A673 (cell line): ENCODE data around the gene MB21D2.

Experiments
- EZH2 ChIP-seq: fragments of 200-600 bp; sonication (generic); IDR thresholded peaks from 2 replicates; pipeline ENCODE4 v1.6.1; 2017; ENCODE audit warnings: borderline replicate concordance, low read depth, mild to moderate bottlenecking, mixed read lengths, antibody characterized with exemption, low read length; ENCODE audit not compliant: poor library complexity, severe bottlenecking
- TF ChIP-seq, protein P1 (sequence below): fragments of 300-800, 200-600 bp; sonication (generic); conservative IDR thresholded peaks from 2 replicates; pipeline ENCODE4 v1.5.1; 2017; ENCODE audit warnings: low read depth, mild to moderate bottlenecking, antibody characterized with exemption, low read length, moderate library complexity, mixed read lengths

DNA sequence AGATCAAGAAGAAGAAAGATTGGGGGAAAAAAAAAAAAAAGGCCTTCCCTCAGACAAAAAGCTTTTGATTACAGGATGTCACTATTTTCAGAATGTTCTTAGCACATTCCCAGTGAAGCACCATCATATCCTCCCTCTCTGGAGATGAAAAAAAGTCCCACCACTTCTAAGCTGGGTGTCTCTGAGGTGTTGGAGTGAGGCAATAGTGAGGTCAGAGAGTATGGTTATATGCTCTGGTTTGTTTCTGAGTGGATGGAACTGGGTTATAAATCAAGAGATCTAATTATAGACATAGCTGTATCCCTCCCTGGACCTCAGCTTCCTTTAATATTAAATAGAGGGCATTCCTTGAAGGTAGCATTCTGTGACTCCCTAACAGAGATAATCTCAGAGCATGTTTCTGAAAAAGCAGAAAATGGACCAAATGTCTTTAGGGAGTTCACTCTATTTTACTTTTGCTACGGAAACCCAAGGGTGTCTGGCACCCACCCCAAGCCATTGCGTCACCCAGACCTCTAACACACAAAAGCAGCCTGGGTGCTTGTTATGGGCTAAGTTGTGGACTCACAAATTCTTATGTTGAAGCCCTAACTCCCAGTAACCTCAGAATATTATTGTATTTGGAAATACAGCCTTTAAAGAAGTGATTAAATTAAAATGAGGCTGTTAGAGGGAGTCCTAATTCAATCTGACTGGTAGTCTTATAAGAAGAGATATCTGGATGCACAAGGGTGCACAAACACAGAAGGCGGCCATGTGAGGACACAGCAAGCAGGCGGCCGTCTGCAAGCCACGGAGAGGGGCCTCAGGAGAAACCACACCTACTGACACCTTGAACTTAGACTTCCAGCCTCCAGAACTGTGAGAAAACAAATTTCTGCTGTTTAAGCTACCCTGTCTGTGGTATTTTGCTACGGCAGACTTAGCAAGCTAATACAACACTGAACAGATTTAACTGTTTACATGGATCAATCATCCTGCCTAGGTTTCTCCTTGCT lies 81.5 kb downstream of the MB21D2 start:
- TF ChIP-seq, protein P1, sequence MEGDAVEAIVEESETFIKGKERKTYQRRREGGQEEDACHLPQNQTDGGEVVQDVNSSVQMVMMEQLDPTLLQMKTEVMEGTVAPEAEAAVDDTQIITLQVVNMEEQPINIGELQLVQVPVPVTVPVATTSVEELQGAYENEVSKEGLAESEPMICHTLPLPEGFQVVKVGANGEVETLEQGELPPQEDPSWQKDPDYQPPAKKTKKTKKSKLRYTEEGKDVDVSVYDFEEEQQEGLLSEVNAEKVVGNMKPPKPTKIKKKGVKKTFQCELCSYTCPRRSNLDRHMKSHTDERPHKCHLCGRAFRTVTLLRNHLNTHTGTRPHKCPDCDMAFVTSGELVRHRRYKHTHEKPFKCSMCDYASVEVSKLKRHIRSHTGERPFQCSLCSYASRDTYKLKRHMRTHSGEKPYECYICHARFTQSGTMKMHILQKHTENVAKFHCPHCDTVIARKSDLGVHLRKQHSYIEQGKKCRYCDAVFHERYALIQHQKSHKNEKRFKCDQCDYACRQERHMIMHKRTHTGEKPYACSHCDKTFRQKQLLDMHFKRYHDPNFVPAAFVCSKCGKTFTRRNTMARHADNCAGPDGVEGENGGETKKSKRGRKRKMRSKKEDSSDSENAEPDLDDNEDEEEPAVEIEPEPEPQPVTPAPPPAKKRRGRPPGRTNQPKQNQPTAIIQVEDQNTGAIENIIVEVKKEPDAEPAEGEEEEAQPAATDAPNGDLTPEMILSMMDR: no peak
- no peak for TF ChIP-seq EZH2
